Liver (tissue), 9 donors: ENCODE results near the gene RCN2. TPM values are rescaled to one million over a fixed set of nuclear protein-coding genes. Genes with fewer than 3 reads are reported as not detected.
"Not testable (repeated sequence)": the region's sequence is repeated elsewhere in the genome, so short reads cannot be mapped to it uniquely, and the experiment has no call there.

ENCODE experiments used
- DNase-seq: peaks from one replicate; pipeline ENCODE4 v3.0.0-alpha.2; 2017; ENCODE audit warnings: low spot score
- H3K27ac ChIP-seq, 2 donors: one replicate each; pipeline ENCODE4 v1.7.0; 2013; ENCODE audit warnings: inconsistent platforms in 2 of 2, low read length in 2 of 2, control low read depth in 1 of 2, low read depth in 1 of 2, mild to moderate bottlenecking in 1 of 2
- H3K27me3 ChIP-seq, 4 donors: one replicate each; pipeline versions ENCODE4 v1.6.1 to v1.7.0; 2013; ENCODE audit warnings: low read length in 3 of 4, inconsistent platforms in 1 of 4, mild to moderate bottlenecking in 1 of 4, moderate library complexity in 1 of 4; ENCODE audit not compliant: control insufficient read depth in 4 of 4, insufficient read depth in 4 of 4
- H3K36me3 ChIP-seq, 4 donors: one replicate each; pipeline versions ENCODE4 v1.6.1 to v1.7.0; 2013; ENCODE audit warnings: low read length in 3 of 4, mild to moderate bottlenecking in 3 of 4, low read depth in 1 of 4, moderate library complexity in 1 of 4; ENCODE audit not compliant: control insufficient read depth in 4 of 4, insufficient read depth in 3 of 4
- H3K4me1 ChIP-seq, 4 donors: one replicate each; pipeline versions ENCODE4 v1.6.1 to v1.7.0; 2013; ENCODE audit warnings: low read length in 3 of 4, mild to moderate bottlenecking in 3 of 4, moderate library complexity in 1 of 4; ENCODE audit not compliant: control insufficient read depth in 4 of 4, insufficient read depth in 4 of 4
- H3K4me3 ChIP-seq, 3 donors: one replicate each; pipeline versions ENCODE4 v1.6.1 to v1.7.0; 2013; ENCODE audit warnings: low read length in 3 of 3, control low read depth in 1 of 3, low read depth in 1 of 3, mild to moderate bottlenecking in 1 of 3
- H3K9ac ChIP-seq, 2 donors: one replicate each; pipeline ENCODE4 v1.7.0; 2013; ENCODE audit warnings: low read length in 2 of 2, mild to moderate bottlenecking in 2 of 2, moderate library complexity in 2 of 2, control low read depth in 1 of 2, low read depth in 1 of 2
- H3K9me3 ChIP-seq, 4 donors: one replicate each; pipeline versions ENCODE4 v1.6.1 to v1.7.0; 2013; ENCODE audit warnings: low read length in 3 of 4; ENCODE audit not compliant: control insufficient read depth in 4 of 4
- CTCF ChIP-seq: fragments of 150-350 bp; IDR thresholded peaks from 2 replicates; pipeline ENCODE4 v1.5.1; 2017; ENCODE audit warnings: improper control_type of control experiment, low read depth, low read length; ENCODE audit not compliant: missing input control
- EGR1 ChIP-seq, 2 donors: IDR thresholded peaks; 2 replicates each; pipeline ENCODE4 v1.6.1; 2016 to 2018; ENCODE audit warnings: antibody characterized with exemption in 2 of 2, low read depth in 2 of 2
- FOXA1 ChIP-seq: IDR thresholded peaks from 2 replicates; pipeline ENCODE4 v1.6.1; 2016; ENCODE audit warnings: antibody characterized with exemption
- FOXA2 ChIP-seq: IDR thresholded peaks from 2 replicates; pipeline ENCODE4 v1.6.1; 2016; ENCODE audit warnings: antibody characterized with exemption
- GABPA ChIP-seq, 2 donors: IDR thresholded peaks in 1 of 2; conservative IDR thresholded peaks in 1 of 2; 2 replicates each; pipeline ENCODE4 v1.6.1; 2016; ENCODE audit warnings: antibody characterized with exemption in 2 of 2, mild to moderate bottlenecking in 1 of 2, moderate library complexity in 1 of 2
- HNF4A ChIP-seq, 2 donors: conservative IDR thresholded peaks; 2 replicates each; pipeline ENCODE4 v1.6.1; 2016; ENCODE audit warnings: antibody characterized with exemption in 2 of 2, mild to moderate bottlenecking in 2 of 2
- JUND ChIP-seq, 2 donors: IDR thresholded peaks; 2 replicates each; pipeline ENCODE4 v1.6.1; 2016; ENCODE audit warnings: antibody characterized with exemption in 2 of 2
- RXRA ChIP-seq, 2 donors: IDR thresholded peaks; 2 replicates each; pipeline ENCODE4 v1.6.1; 2017 to 2018; ENCODE audit warnings: antibody characterized with exemption in 2 of 2, mild to moderate bottlenecking in 1 of 2
- SP1 ChIP-seq: IDR thresholded peaks from 2 replicates; pipeline ENCODE4 v1.6.1; 2018; ENCODE audit warnings: antibody characterized with exemption, mild to moderate bottlenecking
- YY1 ChIP-seq: IDR thresholded peaks from 2 replicates; pipeline ENCODE4 v1.6.1; 2016; ENCODE audit warnings: antibody characterized with exemption, mild to moderate bottlenecking
- WGBS: extraction: QIAGEN DNeasy Blood & Tissue Kit; methylation state at CpG from one replicate; pipeline ENCODE4 v1.1.7; 2013; 5-methylcytosine and 5-hydroxymethylcytosine counted together
- polyA plus RNA-seq, 2 donors: library from polyadenylated mRNA; stranded (reverse) in 1 of 2; unstranded in 1 of 2; fragments of 200-250 nt in 1 of 2; fragments of >200 nt in 1 of 2; fragmentation: Nextera tagmentation in 1 of 2; extraction: Ambion mirVana in 1 of 2; gene quantifications; one replicate each; pipeline versions ENCODE4 v1.2.1 to v1.2.3, GENCODE V29; 2013 to 2015
- total RNA-seq, 2 donors: library from RNA; depleted of rRNA; stranded (reverse); fragments of >200 nt; gene quantifications; one replicate each; pipeline ENCODE4 v1.2.3, GENCODE V29; 2014
- TF ChIP-seq, protein P1 (sequence below): IDR thresholded peaks from 2 replicates; pipeline ENCODE4 v1.6.1; 2016; ENCODE audit warnings: antibody characterized with exemption
- TF ChIP-seq, protein P2 (sequence below): IDR thresholded peaks from 2 replicates; pipeline ENCODE4 v1.6.1; 2016; ENCODE audit warnings: antibody characterized with exemption
- TF ChIP-seq, protein P3 (sequence below): IDR thresholded peaks from 2 replicates; pipeline ENCODE4 v1.6.1; 2016; ENCODE audit warnings: antibody characterized with exemption, mild to moderate bottlenecking
- TF ChIP-seq, protein P4 (sequence below): IDR thresholded peaks from 2 replicates; pipeline ENCODE4 v1.6.1; 2016; ENCODE audit warnings: antibody characterized with exemption
- donor health status: healthy.
- donor health status: healthy.
- donor health status: healthy.
- donor health status: healthy.
- donor health status: healthy.

The RCN2 gene
- total and polyA plus RNA-seq, 4 donors, result 8.7 to 28.2 (median 15.1) TPM

DNA sequence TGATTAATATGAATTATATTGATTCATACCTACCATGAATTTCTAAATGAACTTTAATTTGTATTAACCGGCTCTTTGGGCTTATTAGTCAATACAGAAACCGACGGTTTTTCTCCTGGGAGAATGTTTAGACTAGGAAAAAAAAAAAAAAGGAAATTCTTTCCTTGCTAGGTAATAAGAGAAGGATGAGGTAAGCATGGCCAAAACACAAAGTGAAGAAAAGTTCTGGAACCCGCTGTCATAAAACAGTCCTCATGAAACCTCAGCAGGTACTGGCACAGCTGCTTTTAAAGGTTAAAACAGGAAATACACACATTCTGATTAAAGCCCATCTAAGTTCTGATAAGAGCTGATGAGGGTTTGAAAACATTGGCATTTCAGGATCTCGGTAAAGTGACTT lies 32.6 kb downstream of the RCN2 start:
- Histone ChIP-seq H3K4me3 (no peak overlapping the region), H3K9ac (no peak overlapping the region), H3K27ac (no peak overlapping the region), H3K4me1 (no peaks in the 10 kb centered on the region), H3K9me3 (no peaks in the 10 kb centered on the region), H3K27me3 (no peaks in the 10 kb centered on the region), H3K36me3 (no peaks in the 10 kb centered on the region)
- DNase-seq, result no peak
- TF ChIP-seq JUND (IDR thresholded peaks at IDR 0.05) (no peak), SP1 (no peak), YY1 (no peak), EGR1 (IDR thresholded peaks at IDR 0.05; ENCODE audit: low read depth in 2 of 2) (no peak), CTCF (no peak), FOXA2 (no peak)
- TF ChIP-seq, protein P1, sequence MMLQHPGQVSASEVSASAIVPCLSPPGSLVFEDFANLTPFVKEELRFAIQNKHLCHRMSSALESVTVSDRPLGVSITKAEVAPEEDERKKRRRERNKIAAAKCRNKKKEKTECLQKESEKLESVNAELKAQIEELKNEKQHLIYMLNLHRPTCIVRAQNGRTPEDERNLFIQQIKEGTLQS, result no peak
- TF ChIP-seq, protein P2, sequence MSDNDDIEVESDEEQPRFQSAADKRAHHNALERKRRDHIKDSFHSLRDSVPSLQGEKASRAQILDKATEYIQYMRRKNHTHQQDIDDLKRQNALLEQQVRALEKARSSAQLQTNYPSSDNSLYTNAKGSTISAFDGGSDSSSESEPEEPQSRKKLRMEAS, result no peak
- TF ChIP-seq, protein P3, sequence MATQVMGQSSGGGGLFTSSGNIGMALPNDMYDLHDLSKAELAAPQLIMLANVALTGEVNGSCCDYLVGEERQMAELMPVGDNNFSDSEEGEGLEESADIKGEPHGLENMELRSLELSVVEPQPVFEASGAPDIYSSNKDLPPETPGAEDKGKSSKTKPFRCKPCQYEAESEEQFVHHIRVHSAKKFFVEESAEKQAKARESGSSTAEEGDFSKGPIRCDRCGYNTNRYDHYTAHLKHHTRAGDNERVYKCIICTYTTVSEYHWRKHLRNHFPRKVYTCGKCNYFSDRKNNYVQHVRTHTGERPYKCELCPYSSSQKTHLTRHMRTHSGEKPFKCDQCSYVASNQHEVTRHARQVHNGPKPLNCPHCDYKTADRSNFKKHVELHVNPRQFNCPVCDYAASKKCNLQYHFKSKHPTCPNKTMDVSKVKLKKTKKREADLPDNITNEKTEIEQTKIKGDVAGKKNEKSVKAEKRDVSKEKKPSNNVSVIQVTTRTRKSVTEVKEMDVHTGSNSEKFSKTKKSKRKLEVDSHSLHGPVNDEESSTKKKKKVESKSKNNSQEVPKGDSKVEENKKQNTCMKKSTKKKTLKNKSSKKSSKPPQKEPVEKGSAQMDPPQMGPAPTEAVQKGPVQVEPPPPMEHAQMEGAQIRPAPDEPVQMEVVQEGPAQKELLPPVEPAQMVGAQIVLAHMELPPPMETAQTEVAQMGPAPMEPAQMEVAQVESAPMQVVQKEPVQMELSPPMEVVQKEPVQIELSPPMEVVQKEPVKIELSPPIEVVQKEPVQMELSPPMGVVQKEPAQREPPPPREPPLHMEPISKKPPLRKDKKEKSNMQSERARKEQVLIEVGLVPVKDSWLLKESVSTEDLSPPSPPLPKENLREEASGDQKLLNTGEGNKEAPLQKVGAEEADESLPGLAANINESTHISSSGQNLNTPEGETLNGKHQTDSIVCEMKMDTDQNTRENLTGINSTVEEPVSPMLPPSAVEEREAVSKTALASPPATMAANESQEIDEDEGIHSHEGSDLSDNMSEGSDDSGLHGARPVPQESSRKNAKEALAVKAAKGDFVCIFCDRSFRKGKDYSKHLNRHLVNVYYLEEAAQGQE, result no peak
- TF ChIP-seq, protein P4, sequence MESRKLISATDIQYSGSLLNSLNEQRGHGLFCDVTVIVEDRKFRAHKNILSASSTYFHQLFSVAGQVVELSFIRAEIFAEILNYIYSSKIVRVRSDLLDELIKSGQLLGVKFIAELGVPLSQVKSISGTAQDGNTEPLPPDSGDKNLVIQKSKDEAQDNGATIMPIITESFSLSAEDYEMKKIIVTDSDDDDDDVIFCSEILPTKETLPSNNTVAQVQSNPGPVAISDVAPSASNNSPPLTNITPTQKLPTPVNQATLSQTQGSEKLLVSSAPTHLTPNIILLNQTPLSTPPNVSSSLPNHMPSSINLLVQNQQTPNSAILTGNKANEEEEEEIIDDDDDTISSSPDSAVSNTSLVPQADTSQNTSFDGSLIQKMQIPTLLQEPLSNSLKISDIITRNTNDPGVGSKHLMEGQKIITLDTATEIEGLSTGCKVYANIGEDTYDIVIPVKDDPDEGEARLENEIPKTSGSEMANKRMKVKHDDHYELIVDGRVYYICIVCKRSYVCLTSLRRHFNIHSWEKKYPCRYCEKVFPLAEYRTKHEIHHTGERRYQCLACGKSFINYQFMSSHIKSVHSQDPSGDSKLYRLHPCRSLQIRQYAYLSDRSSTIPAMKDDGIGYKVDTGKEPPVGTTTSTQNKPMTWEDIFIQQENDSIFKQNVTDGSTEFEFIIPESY, result no peak
- 68% methylated on average over 5 of the region's 5 CpGs for WGBS

- not testable (repeated sequence) for H3K4me1 ChIP-seq, DNase-seq, H3K27me3 ChIP-seq, H3K36me3 ChIP-seq, H3K9me3 ChIP-seq, H3K4me3 ChIP-seq, H3K27ac ChIP-seq, H3K9ac ChIP-seq
- WGBS, result 90% methylated on average over 7 of the region's 7 CpGs
These were observed 34.5 kb downstream of the RCN2 start for GRCh38 chr15:76966051-76966450.

- Histone ChIP-seq H3K36me3 (no peaks in the 10 kb centered on the region), H3K9me3 (no peaks in the 10 kb centered on the region), H3K27me3 (no peaks in the 10 kb centered on the region), H3K27ac (no peak overlapping the region), H3K9ac (no peak overlapping the region), H3K4me1 (no peaks in the 10 kb centered on the region), H3K4me3 (no peak overlapping the region)
- 64% methylated on average over 4 of the region's 4 CpGs for WGBS
- no peak for DNase-seq
- TF ChIP-seq HNF4A (conservative IDR thresholded peaks at IDR 0.05) (no peak), YY1 (no peak), EGR1 (IDR thresholded peaks at IDR 0.05; ENCODE audit: low read depth in 2 of 2) (no peak), FOXA1 (no peak), CTCF (no peak), SP1 (no peak), GABPA (IDR thresholded peaks at IDR 0.05 in 1 of 2, conservative IDR thresholded peaks at IDR 0.05 in 1 of 2) (no peak), RXRA (IDR thresholded peaks at IDR 0.05) (no peak)
- TF ChIP-seq, protein P4, result no peak
- TF ChIP-seq, protein P2, result no peak
These were observed 35.5 kb downstream of the RCN2 start for GRCh38 chr15:76967067-76967466.
